ENCODE measurements around the gene COL4A5.

DNA sequence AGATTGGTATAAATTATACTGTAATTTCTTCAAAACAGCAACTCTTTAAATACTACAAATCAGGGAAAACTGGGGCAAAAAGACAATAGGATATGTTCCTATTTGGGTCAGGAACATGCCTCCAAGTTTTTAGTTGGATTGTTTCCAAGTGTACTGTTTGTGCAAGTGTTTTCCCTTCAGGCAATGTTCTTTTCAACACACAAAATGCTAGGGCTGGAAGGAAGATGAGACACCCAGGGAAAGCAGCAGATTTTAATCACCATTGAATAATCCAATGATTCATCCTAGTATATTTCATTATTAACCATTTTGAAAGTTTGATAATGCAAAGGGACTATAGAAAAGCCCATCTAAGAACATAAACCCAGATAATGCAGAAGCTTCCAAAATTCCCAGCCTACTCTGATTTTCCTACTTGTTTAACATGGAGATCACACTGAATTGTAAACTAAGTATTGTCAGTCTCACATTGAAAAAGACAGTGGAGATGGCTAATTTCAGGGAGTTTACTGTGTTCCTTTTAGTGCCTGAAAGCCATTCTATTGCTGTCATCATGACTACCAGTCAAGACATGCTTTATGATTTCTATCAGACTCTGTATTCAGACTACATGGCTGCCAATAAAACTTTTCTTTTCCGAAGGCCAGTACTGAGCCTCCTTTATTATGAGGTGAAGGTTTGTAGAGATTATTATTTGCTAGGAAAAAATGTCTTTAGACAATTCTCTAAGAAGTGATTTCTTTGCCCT lies 40.0 kb upstream of the COL4A5 start:
- TF ChIP-seq, protein P1, sequence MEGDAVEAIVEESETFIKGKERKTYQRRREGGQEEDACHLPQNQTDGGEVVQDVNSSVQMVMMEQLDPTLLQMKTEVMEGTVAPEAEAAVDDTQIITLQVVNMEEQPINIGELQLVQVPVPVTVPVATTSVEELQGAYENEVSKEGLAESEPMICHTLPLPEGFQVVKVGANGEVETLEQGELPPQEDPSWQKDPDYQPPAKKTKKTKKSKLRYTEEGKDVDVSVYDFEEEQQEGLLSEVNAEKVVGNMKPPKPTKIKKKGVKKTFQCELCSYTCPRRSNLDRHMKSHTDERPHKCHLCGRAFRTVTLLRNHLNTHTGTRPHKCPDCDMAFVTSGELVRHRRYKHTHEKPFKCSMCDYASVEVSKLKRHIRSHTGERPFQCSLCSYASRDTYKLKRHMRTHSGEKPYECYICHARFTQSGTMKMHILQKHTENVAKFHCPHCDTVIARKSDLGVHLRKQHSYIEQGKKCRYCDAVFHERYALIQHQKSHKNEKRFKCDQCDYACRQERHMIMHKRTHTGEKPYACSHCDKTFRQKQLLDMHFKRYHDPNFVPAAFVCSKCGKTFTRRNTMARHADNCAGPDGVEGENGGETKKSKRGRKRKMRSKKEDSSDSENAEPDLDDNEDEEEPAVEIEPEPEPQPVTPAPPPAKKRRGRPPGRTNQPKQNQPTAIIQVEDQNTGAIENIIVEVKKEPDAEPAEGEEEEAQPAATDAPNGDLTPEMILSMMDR (IDR thresholded peaks at IDR 0.05; ENCODE audit: extremely low read depth in 1 of 2, insufficient read depth in 1 of 2, low read depth in 1 of 2, low read length in 2 of 2), result no peak
- no peak for TF ChIP-seq POLR2AphosphoS5 (IDR thresholded peaks at IDR 0.05; ENCODE audit: insufficient read depth, low read depth, low read length)
